Lower lobe of right lung (tissue), 2 donors: ENCODE results near the gene ZNF493. TPM values are rescaled to one million over a fixed set of nuclear protein-coding genes. Genes with fewer than 3 reads are reported as not detected.

Experiments used
- ATAC-seq, 2 donors: fragments of 200-7000 bp; cut with Tn5 transposase; one replicate each; pipeline ENCODE4 v1.9.1; 2020 to 2022; ENCODE audit warnings: mild to moderate bottlenecking in 2 of 2, moderate library complexity in 2 of 2
- DNase-seq: peaks from one replicate; pipeline ENCODE4 v3.0.0-alpha.2; 2020
- H3K27ac ChIP-seq: fragments of 200-600 bp; one replicate; pipeline ENCODE4 v1.8.0; 2022
- H3K27me3 ChIP-seq: fragments of 200-600 bp; one replicate; pipeline ENCODE4 v1.8.0; 2022; ENCODE audit warnings: low read depth
- H3K36me3 ChIP-seq: fragments of 200-600 bp; one replicate; pipeline ENCODE4 v1.8.0; 2022; ENCODE audit warnings: mild to moderate bottlenecking
- H3K4me1 ChIP-seq: fragments of 200-600 bp; one replicate; pipeline ENCODE4 v1.8.0; 2022
- H3K4me3 ChIP-seq: fragments of 200-600 bp; one replicate; pipeline ENCODE4 v1.8.0; 2022; ENCODE audit warnings: mild to moderate bottlenecking
- H3K9me3 ChIP-seq: fragments of 200-600 bp; one replicate; pipeline ENCODE4 v1.8.0; 2022
- intact Hi-C: fragments of 100-400 bp; cut with DNase I; formaldehyde crosslinking; loops from one replicate; pipeline ENCODE4 v1.11.0; 2022
- total RNA-seq: library from RNA; stranded (reverse); fragmentation: NEBNext Ultra II Directional; extraction: Animal tissue kit (Norgen Biotek cat#: 25700); gene quantifications from one replicate; pipeline ENCODE4 v1.2.1, GENCODE V29; 2021
- TF ChIP-seq, protein P1 (sequence below): fragments of 200-600 bp; IDR thresholded peaks from one replicate; pipeline ENCODE4 v1.8.0; 2022; ENCODE audit warnings: antibody characterized with exemption, mild to moderate bottlenecking
- donor health status: DM: no; HTN: yes; CAD: no; lungs with severe emphysema.

ZNF493 gene
- total RNA-seq, 1 donor from 2014 or later, result 37.1 TPM

DNA sequence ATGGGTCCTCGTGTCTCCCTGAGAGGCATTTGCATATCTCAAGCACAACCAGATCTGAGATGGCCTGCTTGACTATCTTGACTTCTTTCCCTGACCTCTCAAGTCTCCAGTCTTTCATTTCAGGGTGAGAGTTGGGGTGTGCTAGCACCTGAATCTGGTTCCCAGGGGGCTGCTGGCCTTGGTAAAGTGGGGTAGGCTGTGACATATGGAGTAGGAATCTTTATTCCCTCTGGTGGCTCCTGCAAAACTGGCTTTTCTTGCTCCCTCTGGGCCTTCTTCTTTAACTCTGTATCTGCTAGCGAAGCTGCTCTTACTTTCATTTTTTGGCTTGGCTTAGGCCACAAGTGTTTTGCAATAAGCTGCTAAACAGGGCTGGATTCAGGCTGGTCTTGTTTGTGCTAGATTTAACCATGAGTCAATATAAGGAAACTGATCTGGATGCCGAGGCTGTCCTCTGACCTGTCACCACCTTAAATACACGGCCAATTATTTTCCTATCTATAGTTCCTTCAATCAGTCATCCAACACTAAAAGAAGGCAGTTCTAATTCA is 42.3 kb downstream of the ZNF493 start:
- no peak overlapping the region for H3K4me3 ChIP-seq
- no peaks in the 10 kb centered on the region for H3K4me1 ChIP-seq
- peak in 1 of 2 donors; percentile 66 for ATAC-seq
- peaks cover 7% of the 10 kb centered on the region for H3K9me3 ChIP-seq
- no peak for DNase-seq
- no peaks in the 10 kb centered on the region for H3K36me3 ChIP-seq
- TF ChIP-seq, protein P1, sequence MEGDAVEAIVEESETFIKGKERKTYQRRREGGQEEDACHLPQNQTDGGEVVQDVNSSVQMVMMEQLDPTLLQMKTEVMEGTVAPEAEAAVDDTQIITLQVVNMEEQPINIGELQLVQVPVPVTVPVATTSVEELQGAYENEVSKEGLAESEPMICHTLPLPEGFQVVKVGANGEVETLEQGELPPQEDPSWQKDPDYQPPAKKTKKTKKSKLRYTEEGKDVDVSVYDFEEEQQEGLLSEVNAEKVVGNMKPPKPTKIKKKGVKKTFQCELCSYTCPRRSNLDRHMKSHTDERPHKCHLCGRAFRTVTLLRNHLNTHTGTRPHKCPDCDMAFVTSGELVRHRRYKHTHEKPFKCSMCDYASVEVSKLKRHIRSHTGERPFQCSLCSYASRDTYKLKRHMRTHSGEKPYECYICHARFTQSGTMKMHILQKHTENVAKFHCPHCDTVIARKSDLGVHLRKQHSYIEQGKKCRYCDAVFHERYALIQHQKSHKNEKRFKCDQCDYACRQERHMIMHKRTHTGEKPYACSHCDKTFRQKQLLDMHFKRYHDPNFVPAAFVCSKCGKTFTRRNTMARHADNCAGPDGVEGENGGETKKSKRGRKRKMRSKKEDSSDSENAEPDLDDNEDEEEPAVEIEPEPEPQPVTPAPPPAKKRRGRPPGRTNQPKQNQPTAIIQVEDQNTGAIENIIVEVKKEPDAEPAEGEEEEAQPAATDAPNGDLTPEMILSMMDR, result no peak
- H3K27me3 ChIP-seq, result no peaks in the 10 kb centered on the region
- peak overlapping the region; percentile 24 for H3K27ac ChIP-seq
- intact Hi-C loops, result no loop called here

DNA sequence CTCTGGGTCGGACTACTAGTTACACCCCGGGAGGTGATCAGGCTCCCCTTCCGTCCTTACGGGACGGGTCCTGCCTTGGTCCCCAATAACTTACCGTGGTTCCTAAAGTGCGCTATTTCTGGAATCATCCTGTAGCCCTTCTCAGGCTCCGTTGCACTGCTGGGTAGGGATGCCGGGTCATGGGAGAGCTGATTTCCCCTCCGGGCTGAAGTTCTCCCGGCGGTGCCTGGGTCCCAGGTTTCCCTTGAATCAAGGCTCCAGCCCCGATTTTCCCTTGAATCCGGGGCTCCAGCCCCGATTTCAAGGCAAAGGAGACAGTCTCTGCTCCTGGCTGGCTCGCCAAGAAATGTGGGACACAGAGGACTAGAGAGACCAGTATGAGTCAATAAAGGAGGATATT is 43.4 kb downstream of the ZNF493 start:
- DNase-seq, result no peak
- Histone ChIP-seq H3K9me3 (no peaks in the 10 kb centered on the region), H3K27me3 (no peaks in the 10 kb centered on the region), H3K36me3 (no peaks in the 10 kb centered on the region), H3K4me3 (no peak overlapping the region), H3K4me1 (no peaks in the 10 kb centered on the region), H3K27ac (no peak overlapping the region)
- intact Hi-C loops, result no loop called here
- TF ChIP-seq, protein P1, result no peak
- no peak for ATAC-seq

DNA sequence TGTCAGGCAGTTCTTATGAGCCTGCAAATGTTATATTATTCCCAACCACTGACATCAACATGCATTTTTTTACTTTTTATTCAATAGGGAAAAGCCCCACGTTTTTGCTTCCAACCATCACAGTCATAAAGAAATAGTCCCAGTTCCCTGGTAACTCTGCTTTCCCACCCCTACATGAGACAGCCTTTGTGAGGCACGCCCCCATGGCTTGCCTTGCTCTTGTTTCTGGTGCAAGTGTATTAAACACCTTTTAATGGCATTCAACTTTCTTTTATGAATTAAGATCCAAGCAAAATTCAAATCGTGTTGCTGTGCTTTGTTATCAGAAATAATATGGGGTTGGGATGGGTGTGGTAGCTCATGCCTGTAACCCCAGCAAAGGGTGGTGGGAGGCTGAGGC is 54.3 kb downstream of the ZNF493 start:
- H3K27me3 ChIP-seq, result no peaks in the 10 kb centered on the region
- H3K4me1 ChIP-seq, result no peaks in the 10 kb centered on the region
- no peak overlapping the region for H3K27ac ChIP-seq
- no peak overlapping the region for H3K4me3 ChIP-seq
- TF ChIP-seq, protein P1, result no peak
- intact Hi-C loops, result no loop called here
- ATAC-seq (no peak), DNase-seq (no peak)
- H3K36me3 ChIP-seq, result no peaks in the 10 kb centered on the region
- peaks cover 22% of the 10 kb centered on the region for H3K9me3 ChIP-seq

DNA sequence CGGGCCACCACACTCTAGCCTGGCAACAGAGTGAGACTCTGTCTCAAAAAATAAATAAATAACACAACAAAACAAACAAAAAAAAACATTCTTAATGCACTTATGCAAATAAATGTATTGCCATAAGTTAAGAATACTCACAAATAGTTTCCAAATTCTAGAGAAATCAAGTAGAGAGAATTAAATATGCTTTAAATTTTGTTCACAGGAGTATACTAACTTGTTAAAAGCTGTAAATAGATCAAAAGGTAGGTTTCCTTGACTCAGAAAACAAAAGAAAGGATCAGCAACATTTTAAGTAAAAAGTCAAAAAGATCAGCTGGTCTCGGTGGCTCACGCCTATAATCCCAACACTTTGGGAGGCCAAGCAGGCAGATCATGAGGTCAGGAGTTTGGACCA is 58.0 kb downstream of the ZNF493 start:
- H3K27me3 ChIP-seq, result no peaks in the 10 kb centered on the region
- no peak for ATAC-seq
- no peaks in the 10 kb centered on the region for H3K4me1 ChIP-seq
- TF ChIP-seq, protein P1, result no peak
- H3K27ac ChIP-seq, result no peak overlapping the region
- no peaks in the 10 kb centered on the region for H3K36me3 ChIP-seq
- intact Hi-C loops, result no loop called here
- no peak overlapping the region for H3K4me3 ChIP-seq
- no peak for DNase-seq
- H3K9me3 ChIP-seq, result peaks cover 28% of the 10 kb centered on the region

DNA sequence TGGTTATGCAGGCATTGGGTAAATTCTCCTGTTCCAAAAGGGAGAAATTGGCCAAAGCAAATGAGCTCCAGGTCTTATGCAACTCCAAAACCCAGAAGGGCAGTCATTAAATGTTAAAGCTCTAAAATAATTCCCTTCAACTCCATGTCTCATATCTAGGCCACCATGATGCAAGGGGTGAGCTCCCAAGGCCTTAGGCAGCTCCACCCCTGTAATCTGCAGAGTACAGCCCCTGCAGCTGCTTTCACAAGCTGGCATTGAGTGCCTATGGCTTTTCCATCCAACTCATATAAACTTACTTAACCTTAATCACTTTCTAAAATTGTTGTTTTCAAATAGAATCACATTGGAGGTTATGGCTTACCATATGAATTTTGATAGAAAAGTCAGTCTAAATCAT is 63.8 kb downstream of the ZNF493 start:
- peaks cover 13% of the 10 kb centered on the region for H3K27me3 ChIP-seq
- peaks cover 21% of the 10 kb centered on the region for H3K9me3 ChIP-seq
- H3K27ac ChIP-seq, result no peak overlapping the region
- intact Hi-C loops, result no loop called here
- H3K4me1 ChIP-seq, result no peaks in the 10 kb centered on the region
- TF ChIP-seq, protein P1, result no peak
- no peak overlapping the region for H3K4me3 ChIP-seq
- ATAC-seq (no peak), DNase-seq (no peak)
- H3K36me3 ChIP-seq, result no peaks in the 10 kb centered on the region
